Fibroblast of skin of left quadriceps (primary cell): ENCODE data around the gene SOD3.

Experiments used
- DNase-seq, 2 experiments: peaks; one replicate each; pipeline ENCODE4 v3.0.0-alpha.2; 2013; ENCODE audit warnings: low read depth in 2 of 2

Gene SOD3

GRCh38 chr4:24840826-24841543 lies 45.6 kb downstream of the SOD3 start:
- no peak for DNase-seq

GRCh38 chr4:24842356-24842755 lies 47.0 kb downstream of the SOD3 start:
- DNase-seq: no peak

GRCh38 chr4:24843096-24843495 lies 47.7 kb downstream of the SOD3 start:
- no peak for DNase-seq

DNA sequence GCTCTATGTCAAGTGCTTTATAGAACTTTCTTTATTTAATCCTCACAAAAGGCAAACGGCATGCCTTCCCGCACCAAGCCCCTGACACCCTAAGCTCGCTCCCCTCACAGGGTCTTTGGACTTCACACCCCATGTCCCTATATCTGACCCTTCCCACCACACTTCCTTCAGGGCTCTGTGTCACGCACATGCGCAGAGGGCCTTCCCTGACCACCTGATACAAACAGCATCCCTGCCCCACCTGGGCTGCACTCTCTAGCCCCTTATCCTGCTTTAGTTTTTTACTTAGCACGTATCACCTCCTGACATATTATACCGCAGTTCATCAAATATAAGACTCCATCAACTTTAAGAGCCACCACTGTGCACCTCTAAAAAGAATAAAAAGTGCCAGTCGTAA lies 49.8 kb downstream of the SOD3 start:
- no peak for DNase-seq

DNA sequence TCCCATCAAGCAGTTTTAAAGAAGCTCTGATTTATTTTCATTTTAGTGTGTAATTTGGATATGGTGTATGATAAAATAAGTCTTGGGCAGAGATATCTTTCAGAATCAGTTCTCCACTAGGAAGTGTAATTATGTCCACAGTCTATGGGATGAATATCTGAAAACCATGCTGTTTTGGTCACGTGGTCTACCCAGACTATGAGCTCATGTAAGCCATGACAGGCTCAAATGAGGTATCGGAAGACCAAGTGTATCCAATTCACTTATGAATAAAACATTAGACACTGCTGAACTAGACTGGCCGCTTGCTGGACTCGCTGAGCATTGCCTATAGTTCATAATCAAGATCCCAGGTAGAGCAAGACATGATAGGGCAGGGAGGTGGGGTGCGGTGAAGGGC lies 50.5 kb downstream of the SOD3 start:
- DNase-seq: no peak

DNA sequence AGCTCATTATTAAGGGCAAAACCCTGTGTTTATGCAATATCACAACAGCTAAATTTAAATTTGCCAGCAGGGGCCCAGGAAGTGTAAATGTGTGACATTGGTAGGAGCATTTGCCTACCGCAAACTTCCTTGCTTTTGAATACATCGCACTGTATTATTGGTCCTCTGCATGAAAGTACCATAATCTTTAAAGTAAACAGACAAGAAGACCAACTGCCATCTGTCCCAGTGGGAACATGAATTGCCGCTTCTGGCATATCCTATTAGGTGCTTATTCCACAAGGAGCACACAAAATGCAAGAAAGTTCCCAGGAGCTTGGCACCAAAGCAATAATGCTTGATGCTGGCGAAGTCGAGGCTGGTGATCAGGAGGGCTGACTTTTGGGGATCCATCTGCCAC lies 51.3 kb downstream of the SOD3 start:
- DNase-seq: no peak

DNA sequence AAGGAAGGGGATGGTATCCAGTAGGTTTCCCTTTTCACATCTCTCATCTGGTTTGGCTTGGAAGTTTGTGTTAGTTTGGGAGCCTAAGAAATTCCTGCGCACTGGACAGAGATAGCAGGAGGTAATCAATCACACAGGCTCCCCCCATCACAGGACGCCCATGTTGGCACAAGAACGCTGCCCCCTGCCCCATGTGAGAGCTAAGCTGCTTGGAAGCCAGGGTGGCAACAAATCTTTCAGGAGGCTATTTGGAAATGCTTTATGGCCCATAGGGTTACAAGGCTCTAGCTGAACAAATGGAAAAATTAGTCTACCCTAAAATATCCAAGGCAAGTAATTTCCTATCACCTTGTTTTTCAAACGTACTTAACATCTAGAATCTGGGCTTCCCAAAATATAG lies 54.0 kb downstream of the SOD3 start:
- no peak for DNase-seq

DNA sequence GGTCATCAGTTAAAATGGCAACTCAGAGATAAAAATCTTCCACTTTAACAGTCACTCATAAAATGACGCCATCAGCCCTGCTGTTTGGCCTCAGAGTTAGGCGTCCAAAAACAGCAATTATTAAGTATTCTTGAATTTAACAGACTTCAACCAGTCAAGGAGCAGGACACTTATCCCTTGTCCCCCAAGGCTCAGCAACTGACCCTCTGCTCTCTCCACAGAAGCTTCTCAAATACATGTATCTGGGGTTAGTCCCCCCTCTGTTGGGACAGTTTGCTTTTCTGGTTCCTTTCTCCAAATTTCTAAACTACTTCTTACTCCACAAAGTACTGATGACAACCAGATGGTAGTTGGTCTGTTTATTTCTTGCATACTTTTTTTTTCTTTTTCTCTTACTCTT lies 54.4 kb downstream of the SOD3 start:
- no peak for DNase-seq
